ENCODE measurements around the gene STH. TPM values are rescaled to one million over a fixed set of nuclear protein-coding genes. Genes with fewer than 3 reads are reported as not detected.

The STH gene
- total RNA-seq, 8 experiments from 2014 or later, result 0.78 TPM; not detected in 7

DNA sequence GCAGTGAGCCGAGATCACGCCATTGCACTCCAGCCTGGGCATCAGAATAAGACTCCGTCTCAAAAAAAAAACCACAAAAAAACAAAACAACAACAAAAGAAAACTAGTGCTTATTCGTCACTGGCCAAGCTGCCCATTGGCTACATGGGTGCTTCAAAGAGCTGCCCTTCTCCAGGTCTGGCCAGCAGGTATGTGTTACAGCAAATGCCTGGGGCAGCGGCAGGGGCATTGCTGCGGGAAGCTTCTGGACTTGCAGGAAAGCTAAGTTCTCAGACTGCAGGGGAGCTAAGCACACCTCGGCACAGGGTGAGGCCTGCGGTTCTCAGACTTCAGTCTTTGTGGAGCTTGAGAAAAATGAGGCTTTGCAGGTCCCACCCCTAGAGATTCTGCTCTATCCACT lies 4.1 kb upstream of the STH start:
- in situ Hi-C loops (cut with MboI; ENCODE audit: low pct_unique_long_range_greater_than_20kb in 2 of 9, low sequenced_read_pairs in 9 of 9, unreplicated experiment in 9 of 9), result no loop called here
- WGBS, 10 experiments, result 70 to 100% (median 89%) methylated on average over 1 to 6 of the region's 8 CpGs; no CpG with 5 or more reads in 4 of the 10 experiments
- H3K27ac ChIP-seq, result no peak overlapping the region

DNA sequence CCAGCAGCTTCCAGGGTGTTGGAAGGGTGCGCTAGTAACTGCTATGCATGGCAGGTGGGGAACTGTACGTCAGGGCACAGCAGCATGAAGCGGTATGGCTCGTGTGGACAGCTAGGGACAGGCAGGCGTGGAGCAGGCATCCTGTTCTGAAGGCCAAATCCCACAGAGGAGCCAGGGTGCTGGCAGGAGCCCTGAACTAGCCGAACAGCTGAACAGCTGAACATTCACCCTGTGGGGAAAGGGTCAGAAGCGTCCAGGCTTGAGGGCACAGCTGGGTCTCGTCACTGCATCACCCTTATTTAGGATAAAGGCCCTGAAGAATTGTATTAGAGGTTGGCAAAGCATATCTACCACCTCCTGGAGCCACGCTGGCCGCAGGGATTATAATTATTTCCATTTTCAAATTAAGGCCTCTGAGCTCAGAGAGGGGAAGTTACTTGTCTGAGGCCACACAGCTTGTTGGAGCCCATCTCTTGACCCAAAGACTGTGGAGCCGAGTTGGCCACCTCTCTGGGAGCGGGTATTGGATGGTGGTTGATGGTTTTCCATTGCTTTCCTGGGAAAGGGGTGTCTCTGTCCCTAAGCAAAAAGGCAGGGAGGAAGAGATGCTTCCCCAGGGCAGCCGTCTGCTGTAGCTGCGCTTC lies 3.3 kb upstream of the STH start:
- Histone ChIP-seq H3K4me3 (no peak overlapping the region), H3K27ac (no peak overlapping the region), H3K4me1 (replicated peaks in 1 of 2) (peaks cover 0 to 10% of the 10 kb centered on the region in 2 donors)
- in situ Hi-C loops (cut with MboI; ENCODE audit: low pct_unique_long_range_greater_than_20kb in 2 of 9, low sequenced_read_pairs in 9 of 9, unreplicated experiment in 9 of 9), result no loop called here
- WGBS, 10 experiments, result 47 to 96% (median 81%) methylated on average over 2 to 8 of the region's 14 CpGs; no CpG with 5 or more reads in 2 of the 10 experiments
- ATAC-seq (replicated peaks in 6 of 8), result no peak

More for the DNA sequence above, 4.1 kb upstream of the STH start:
- Histone ChIP-seq H3K4me3 (no peak overlapping the region), H3K4me1 (replicated peaks in 1 of 2) (peaks cover 0 to 10% of the 10 kb centered on the region in 2 donors)
- no peak for ATAC-seq (replicated peaks in 6 of 8)

DNA sequence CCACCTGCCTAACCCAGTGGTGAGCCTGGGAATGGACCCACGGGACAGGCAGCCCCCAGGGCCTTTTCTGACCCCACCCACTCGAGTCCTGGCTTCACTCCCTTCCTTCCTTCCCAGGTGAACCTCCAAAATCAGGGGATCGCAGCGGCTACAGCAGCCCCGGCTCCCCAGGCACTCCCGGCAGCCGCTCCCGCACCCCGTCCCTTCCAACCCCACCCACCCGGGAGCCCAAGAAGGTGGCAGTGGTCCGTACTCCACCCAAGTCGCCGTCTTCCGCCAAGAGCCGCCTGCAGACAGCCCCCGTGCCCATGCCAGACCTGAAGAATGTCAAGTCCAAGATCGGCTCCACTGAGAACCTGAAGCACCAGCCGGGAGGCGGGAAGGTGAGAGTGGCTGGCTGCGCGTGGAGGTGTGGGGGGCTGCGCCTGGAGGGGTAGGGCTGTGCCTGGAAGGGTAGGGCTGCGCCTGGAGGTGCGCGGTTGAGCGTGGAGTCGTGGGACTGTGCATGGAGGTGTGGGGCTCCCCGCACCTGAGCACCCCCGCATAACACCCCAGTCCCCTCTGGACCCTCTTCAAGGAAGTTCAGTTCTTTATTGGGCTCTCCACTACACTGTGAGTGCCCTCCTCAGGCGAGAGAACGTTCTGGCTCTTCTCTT lies 2.6 kb upstream of the STH start:
- in situ Hi-C loops (cut with MboI; ENCODE audit: low pct_unique_long_range_greater_than_20kb in 2 of 9, low sequenced_read_pairs in 9 of 9, unreplicated experiment in 9 of 9), result no loop called here
- WGBS, 10 experiments, result 50 to 89% (median 60%) methylated on average over 1 to 6 of the region's 31 CpGs; no CpG with 5 or more reads in 5 of the 10 experiments
- H3K4me3 ChIP-seq, result no peak overlapping the region
- peak in 1 of 8 experiments; percentile 15 for ATAC-seq (replicated peaks in 6 of 8)
- H3K27ac ChIP-seq, result no peak overlapping the region
- H3K4me1 ChIP-seq (replicated peaks in 1 of 2), result peaks cover 0 to 10% of the 10 kb centered on the region in 2 donors

DNA sequence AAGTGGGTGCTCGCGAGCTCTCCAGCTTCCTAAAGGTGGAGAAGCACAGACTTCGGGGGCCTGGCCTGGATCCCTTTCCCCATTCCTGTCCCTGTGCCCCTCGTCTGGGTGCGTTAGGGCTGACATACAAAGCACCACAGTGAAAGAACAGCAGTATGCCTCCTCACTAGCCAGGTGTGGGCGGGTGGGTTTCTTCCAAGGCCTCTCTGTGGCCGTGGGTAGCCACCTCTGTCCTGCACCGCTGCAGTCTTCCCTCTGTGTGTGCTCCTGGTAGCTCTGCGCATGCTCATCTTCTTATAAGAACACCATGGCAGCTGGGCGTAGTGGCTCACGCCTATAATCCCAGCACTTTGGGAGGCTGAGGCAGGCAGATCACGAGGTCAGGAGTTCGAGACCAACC lies 1.9 kb upstream of the STH start:
- H3K4me1 ChIP-seq (replicated peaks in 1 of 2), result peaks cover 0 to 6% of the 10 kb centered on the region in 2 donors
- WGBS, 10 experiments, result 63 to 94% (median 82%) methylated on average over 2 to 6 of the region's 13 CpGs; no CpG with 5 or more reads in 6 of the 10 experiments
- H3K27ac ChIP-seq, result no peak overlapping the region
- ATAC-seq (replicated peaks in 6 of 8), result no peak
- in situ Hi-C loops (cut with MboI; ENCODE audit: low pct_unique_long_range_greater_than_20kb in 2 of 9, low sequenced_read_pairs in 9 of 9, unreplicated experiment in 9 of 9), result no loop called here
- H3K4me3 ChIP-seq, result no peak overlapping the region

DNA sequence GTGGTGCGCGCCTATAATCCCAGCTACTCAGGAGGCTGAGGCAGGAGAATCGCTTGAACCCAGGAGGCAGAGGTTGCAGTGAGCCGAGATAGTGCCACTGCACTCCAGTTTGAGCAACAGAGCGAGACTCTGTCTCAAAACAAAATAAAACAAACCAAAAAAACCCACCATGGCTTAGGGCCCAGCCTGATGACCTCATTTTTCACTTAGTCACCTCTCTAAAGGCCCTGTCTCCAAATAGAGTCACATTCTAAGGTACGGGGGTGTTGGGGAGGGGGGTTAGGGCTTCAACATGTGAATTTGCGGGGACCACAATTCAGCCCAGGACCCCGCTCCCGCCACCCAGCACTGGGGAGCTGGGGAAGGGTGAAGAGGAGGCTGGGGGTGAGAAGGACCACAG lies 1.4 kb upstream of the STH start:
- peaks cover 0 to 4% of the 10 kb centered on the region in 2 donors for H3K4me1 ChIP-seq (replicated peaks in 1 of 2)
- H3K4me3 ChIP-seq, result no peak overlapping the region
- no peak for ATAC-seq (replicated peaks in 6 of 8)
- in situ Hi-C loops (cut with MboI; ENCODE audit: low pct_unique_long_range_greater_than_20kb in 2 of 9, low sequenced_read_pairs in 9 of 9, unreplicated experiment in 9 of 9), result no loop called here
- 100% methylated on average over 1 to 2 of the region's 9 CpGs; no CpG with 5 or more reads in 8 of the 10 experiments for whole genome bisulfite sequencing, 10 experiments
- no peak overlapping the region for H3K27ac ChIP-seq

DNA sequence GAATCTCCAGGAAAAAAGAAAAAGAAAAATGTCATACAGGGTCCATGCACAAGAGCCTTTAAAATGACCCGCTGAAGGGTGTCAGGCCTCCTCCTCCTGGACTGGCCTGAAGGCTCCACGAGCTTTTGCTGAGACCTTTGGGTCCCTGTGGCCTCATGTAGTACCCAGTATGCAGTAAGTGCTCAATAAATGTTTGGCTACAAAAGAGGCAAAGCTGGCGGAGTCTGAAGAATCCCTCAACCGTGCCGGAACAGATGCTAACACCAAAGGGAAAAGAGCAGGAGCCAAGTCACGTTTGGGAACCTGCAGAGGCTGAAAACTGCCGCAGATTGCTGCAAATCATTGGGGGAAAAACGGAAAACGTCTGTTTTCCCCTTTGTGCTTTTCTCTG lies 845 bp downstream of the STH start:
- no peak for ATAC-seq (replicated peaks in 6 of 8)
- no peak overlapping the region for H3K27ac ChIP-seq
- no peak overlapping the region for H3K4me3 ChIP-seq
- in situ Hi-C loops (cut with MboI; ENCODE audit: low pct_unique_long_range_greater_than_20kb in 2 of 9, low sequenced_read_pairs in 9 of 9, unreplicated experiment in 9 of 9), result no loop called here
- WGBS, 10 experiments, result 48 to 94% (median 73%) methylated on average over 2 to 8 of the region's 9 CpGs; no CpG with 5 or more reads in 4 of the 10 experiments
- H3K4me1 ChIP-seq (replicated peaks in 1 of 2), result no peaks in the 10 kb centered on the region

DNA sequence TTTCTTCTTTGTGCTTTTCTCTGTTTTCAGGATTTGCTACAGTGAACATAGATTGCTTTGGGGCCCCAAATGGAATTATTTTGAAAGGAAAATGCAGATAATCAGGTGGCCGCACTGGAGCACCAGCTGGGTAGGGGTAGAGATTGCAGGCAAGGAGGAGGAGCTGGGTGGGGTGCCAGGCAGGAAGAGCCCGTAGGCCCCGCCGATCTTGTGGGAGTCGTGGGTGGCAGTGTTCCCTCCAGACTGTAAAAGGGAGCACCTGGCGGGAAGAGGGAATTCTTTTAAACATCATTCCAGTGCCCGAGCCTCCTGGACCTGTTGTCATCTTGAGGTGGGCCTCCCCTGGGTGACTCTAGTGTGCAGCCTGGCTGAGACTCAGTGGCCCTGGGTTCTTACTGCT lies 1.2 kb downstream of the STH start:
- in situ Hi-C loops (cut with MboI; ENCODE audit: low pct_unique_long_range_greater_than_20kb in 2 of 9, low sequenced_read_pairs in 9 of 9, unreplicated experiment in 9 of 9), result no loop called here
- Histone ChIP-seq H3K4me1 (replicated peaks in 1 of 2) (no peaks in the 10 kb centered on the region), H3K27ac (no peak overlapping the region), H3K4me3 (no peak overlapping the region)
- 11 to 100% (median 82%) methylated on average over 1 to 5 of the region's 7 CpGs; no CpG with 5 or more reads in 4 of the 10 experiments for WGBS, 10 experiments
- no peak for ATAC-seq (replicated peaks in 6 of 8)

DNA sequence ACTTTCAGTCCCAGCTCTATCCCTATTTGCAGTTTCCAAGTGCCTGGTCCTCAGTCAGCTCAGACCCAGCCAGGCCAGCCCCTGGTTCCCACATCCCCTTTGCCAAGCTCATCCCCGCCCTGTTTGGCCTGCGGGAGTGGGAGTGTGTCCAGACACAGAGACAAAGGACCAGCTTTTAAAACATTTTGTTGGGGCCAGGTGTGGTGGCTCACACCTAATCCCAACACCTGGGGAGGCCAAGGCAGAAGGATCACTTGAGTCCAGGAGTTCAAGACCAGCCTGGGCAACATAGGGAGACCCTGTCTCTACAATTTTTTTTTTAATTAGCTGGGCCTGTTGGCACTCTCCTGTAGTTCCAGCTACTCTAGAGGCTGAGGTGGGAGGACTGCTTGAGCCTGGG lies 1.7 kb downstream of the STH start:
- 0 to 100% (median 70%) methylated on average over 1 to 2 of the region's 2 CpGs; no CpG with 5 or more reads in 6 of the 10 experiments for WGBS, 10 experiments
- in situ Hi-C loops (cut with MboI; ENCODE audit: low pct_unique_long_range_greater_than_20kb in 2 of 9, low sequenced_read_pairs in 9 of 9, unreplicated experiment in 9 of 9), result no loop called here
- H3K4me1 ChIP-seq (replicated peaks in 1 of 2), result no peaks in the 10 kb centered on the region
- H3K27ac ChIP-seq, result no peak overlapping the region
- no peak overlapping the region for H3K4me3 ChIP-seq
- no peak for ATAC-seq (replicated peaks in 6 of 8)

DNA sequence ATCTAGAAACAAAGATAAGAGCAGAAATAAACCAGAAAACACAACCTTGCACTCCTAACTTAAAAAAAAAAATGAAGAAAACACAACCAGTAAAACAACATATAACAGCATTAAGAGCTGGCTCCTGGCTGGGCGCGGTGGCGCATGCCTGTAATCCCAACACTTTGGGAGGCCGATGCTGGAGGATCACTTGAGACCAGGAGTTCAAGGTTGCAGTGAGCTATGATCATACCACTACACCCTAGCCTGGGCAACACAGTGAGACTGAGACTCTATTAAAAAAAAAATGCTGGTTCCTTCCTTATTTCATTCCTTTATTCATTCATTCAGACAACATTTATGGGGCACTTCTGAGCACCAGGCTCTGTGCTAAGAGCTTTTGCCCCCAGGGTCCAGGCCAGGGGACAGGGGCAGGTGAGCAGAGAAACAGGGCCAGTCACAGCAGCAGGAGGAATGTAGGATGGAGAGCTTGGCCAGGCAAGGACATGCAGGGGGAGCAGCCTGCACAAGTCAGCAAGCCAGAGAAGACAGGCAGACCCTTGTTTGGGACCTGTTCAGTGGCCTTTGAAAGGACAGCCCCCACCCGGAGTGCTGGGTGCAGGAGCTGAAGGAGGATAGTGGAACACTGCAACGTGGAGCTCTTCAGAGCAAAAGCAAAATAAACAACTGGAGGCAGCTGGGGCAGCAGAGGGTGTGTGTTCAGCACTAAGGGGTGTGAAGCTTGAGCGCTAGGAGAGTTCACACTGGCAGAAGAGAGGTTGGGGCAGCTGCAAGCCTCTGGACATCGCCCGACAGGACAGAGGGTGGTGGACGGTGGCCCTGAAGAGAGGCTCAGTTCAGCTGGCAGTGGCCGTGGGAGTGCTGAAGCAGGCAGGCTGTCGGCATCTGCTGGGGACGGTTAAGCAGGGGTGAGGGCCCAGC lies 2.6 kb downstream of the STH start:
- ATAC-seq (replicated peaks in 6 of 8), result peak in 4 of 8 experiments; percentile 15 to 31 (median 22)
- in situ Hi-C loops (cut with MboI; ENCODE audit: low pct_unique_long_range_greater_than_20kb in 2 of 9, low sequenced_read_pairs in 9 of 9, unreplicated experiment in 9 of 9), result no loop called here
- no peak overlapping the region for H3K4me3 ChIP-seq
- WGBS, 10 experiments, result 47 to 100% (median 81%) methylated on average over 3 to 8 of the region's 13 CpGs; no CpG with 5 or more reads in 1 of the 10 experiments
- H3K27ac ChIP-seq, result no peak overlapping the region
- no peaks in the 10 kb centered on the region for H3K4me1 ChIP-seq (replicated peaks in 1 of 2)

DNA sequence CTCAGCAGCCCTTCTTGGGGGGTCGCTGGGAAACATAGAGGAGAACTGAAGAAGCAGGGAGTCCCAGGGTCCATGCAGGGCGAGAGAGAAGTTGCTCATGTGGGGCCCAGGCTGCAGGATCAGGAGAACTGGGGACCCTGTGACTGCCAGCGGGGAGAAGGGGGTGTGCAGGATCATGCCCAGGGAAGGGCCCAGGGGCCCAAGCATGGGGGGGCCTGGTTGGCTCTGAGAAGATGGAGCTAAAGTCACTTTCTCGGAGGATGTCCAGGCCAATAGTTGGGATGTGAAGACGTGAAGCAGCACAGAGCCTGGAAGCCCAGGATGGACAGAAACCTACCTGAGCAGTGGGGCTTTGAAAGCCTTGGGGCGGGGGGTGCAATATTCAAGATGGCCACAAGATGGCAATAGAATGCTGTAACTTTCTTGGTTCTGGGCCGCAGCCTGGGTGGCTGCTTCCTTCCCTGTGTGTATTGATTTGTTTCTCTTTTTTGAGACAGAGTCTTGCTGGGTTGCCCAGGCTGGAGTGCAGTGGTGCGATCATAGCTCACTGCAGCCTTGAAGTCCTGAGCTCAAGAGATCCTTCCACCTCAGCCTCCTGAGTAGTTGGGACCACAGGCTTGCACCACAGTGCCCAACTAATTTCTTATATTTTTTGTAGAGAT lies 3.4 kb downstream of the STH start:
- in situ Hi-C loops (cut with MboI; ENCODE audit: low pct_unique_long_range_greater_than_20kb in 2 of 9, low sequenced_read_pairs in 9 of 9, unreplicated experiment in 9 of 9), result no loop called here
- no peaks in the 10 kb centered on the region for H3K4me1 ChIP-seq (replicated peaks in 1 of 2)
- H3K27ac ChIP-seq, result no peak overlapping the region
- H3K4me3 ChIP-seq, result no peak overlapping the region
- WGBS, 10 experiments, result 0 to 83% (median 5%) methylated on average over 1 to 3 of the region's 8 CpGs; no CpG with 5 or more reads in 5 of the 10 experiments
- peak; percentile 60 to 92 (median 81) for ATAC-seq (replicated peaks in 6 of 8)

DNA sequence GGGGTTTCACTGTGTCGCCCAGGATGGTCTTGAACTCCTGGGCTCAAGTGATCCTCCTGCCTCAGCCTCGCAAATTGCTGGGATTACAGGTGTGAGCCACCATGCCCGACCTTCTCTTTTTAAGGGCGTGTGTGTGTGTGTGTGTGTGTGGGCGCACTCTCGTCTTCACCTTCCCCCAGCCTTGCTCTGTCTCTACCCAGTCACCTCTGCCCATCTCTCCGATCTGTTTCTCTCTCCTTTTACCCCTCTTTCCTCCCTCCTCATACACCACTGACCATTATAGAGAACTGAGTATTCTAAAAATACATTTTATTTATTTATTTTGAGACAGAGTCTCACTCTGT lies 3.9 kb downstream of the STH start:
- Histone ChIP-seq H3K4me3 (no peak overlapping the region), H3K4me1 (replicated peaks in 1 of 2) (no peaks in the 10 kb centered on the region), H3K27ac (no peak overlapping the region)
- 29 to 61% (median 33%) methylated on average over 2 to 6 of the region's 7 CpGs; no CpG with 5 or more reads in 7 of the 10 experiments for WGBS, 10 experiments
- in situ Hi-C loops (cut with MboI; ENCODE audit: low pct_unique_long_range_greater_than_20kb in 2 of 9, low sequenced_read_pairs in 9 of 9, unreplicated experiment in 9 of 9), result no loop called here
- peak in 1 of 8 experiments; percentile 8 for ATAC-seq (replicated peaks in 6 of 8)

DNA sequence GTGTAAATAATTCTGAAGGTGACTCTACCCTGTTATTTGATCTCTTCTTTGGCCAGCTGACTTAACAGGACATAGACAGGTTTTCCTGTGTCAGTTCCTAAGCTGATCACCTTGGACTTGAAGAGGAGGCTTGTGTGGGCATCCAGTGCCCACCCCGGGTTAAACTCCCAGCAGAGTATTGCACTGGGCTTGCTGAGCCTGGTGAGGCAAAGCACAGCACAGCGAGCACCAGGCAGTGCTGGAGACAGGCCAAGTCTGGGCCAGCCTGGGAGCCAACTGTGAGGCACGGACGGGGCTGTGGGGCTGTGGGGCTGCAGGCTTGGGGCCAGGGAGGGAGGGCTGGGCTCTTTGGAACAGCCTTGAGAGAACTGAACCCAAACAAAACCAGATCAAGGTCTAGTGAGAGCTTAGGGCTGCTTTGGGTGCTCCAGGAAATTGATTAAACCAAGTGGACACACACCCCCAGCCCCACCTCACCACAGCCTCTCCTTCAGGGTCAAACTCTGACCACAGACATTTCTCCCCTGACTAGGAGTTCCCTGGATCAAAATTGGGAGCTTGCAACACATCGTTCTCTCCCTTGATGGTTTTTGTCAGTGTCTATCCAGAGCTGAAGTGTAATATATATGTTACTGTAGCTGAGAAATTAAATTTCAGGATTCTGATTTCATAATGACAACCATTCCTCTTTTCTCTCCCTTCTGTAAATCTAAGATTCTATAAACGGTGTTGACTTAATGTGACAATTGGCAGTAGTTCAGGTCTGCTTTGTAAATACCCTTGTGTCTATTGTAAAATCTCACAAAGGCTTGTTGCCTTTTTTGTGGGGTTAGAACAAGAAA lies 5.1 kb downstream of the STH start:
- Histone ChIP-seq H3K27ac (no peak overlapping the region), H3K4me1 (replicated peaks in 1 of 2) (no peaks in the 10 kb centered on the region), H3K4me3 (no peak overlapping the region)
- in situ Hi-C loops (cut with MboI; ENCODE audit: low pct_unique_long_range_greater_than_20kb in 2 of 9, low sequenced_read_pairs in 9 of 9, unreplicated experiment in 9 of 9), result no loop called here
- peak in 6 of 8 experiments; percentile 34 to 88 (median 56) for ATAC-seq (replicated peaks in 6 of 8)
- WGBS, 10 experiments, result 0 to 80% (median 15%) methylated on average over 1 to 4 of the region's 6 CpGs; no CpG with 5 or more reads in 3 of the 10 experiments

Data from motor neuron (in vitro differentiated cells).